ENCODE results near the gene ASTL. TPM values are rescaled to one million over a fixed set of nuclear protein-coding genes. Genes with fewer than 3 reads are reported as not detected.
A peak's percentile ranks its signal among the peaks of the same experiment; 100 is the strongest.

ASTL gene
- total and polyA plus RNA-seq, 4 donors: not detected

GRCh38 chr2:96113367-96113677 lies 25.0 kb downstream of the ASTL start:
- no peak for TF ChIP-seq RXRA (IDR thresholded peaks at IDR 0.05)
- TF ChIP-seq ATF3 (IDR thresholded peaks at IDR 0.05): no peak
- TF ChIP-seq SP1 (IDR thresholded peaks at IDR 0.05): no peak
- Histone ChIP-seq H3K27ac (ENCODE audit: low read depth in 1 of 2, low read length in 2 of 2) (peak overlapping the region in 1 of 2 donors; percentile 18), H3K36me3 (ENCODE audit: control insufficient read depth in 4 of 4, insufficient read depth in 3 of 4, low read depth in 1 of 4, low read length in 3 of 4) (no peaks in the 10 kb centered on the region), H3K4me3 (ENCODE audit: low read depth in 1 of 3, low read length in 3 of 3) (peak overlapping the region in 1 of 3 donors; percentile 9), H3K9ac (ENCODE audit: low read depth in 1 of 2, low read length in 2 of 2) (no peak overlapping the region), H3K9me3 (ENCODE audit: control insufficient read depth in 4 of 4, low read length in 3 of 4) (no peaks in the 10 kb centered on the region), H3K4me1 (ENCODE audit: control insufficient read depth in 4 of 4, insufficient read depth in 4 of 4, low read length in 3 of 4) (peaks cover 0 to 6% (median 3%) of the 10 kb centered on the region in 4 donors), H3K27me3 (ENCODE audit: control insufficient read depth in 4 of 4, insufficient read depth in 4 of 4, low read length in 3 of 4) (peaks cover 0 to 3% (median under 1%) of the 10 kb centered on the region in 4 donors)
- no peak for DNase-seq (ENCODE audit: low spot score)
- 91% methylated on average over 7 of the region's 7 CpGs for WGBS

- Histone ChIP-seq H3K36me3 (ENCODE audit: control insufficient read depth in 4 of 4, insufficient read depth in 3 of 4, low read depth in 1 of 4, low read length in 3 of 4) (no peaks in the 10 kb centered on the region), H3K4me3 (ENCODE audit: low read depth in 1 of 3, low read length in 3 of 3) (peak overlapping the region in 1 of 3 donors; percentile 9), H3K27ac (ENCODE audit: low read depth in 1 of 2, low read length in 2 of 2) (peak overlapping the region in 1 of 2 donors; percentile 18), H3K4me1 (ENCODE audit: control insufficient read depth in 4 of 4, insufficient read depth in 4 of 4, low read length in 3 of 4) (peaks cover 0 to 6% (median 3%) of the 10 kb centered on the region in 4 donors), H3K9me3 (ENCODE audit: control insufficient read depth in 4 of 4, low read length in 3 of 4) (no peaks in the 10 kb centered on the region), H3K9ac (ENCODE audit: low read depth in 1 of 2, low read length in 2 of 2) (no peak overlapping the region), H3K27me3 (ENCODE audit: control insufficient read depth in 4 of 4, insufficient read depth in 4 of 4, low read length in 3 of 4) (peaks cover 0 to 2% (median under 1%) of the 10 kb centered on the region in 4 donors)
- WGBS: 83% methylated on average over 9 of the region's 9 CpGs
- TF ChIP-seq, protein P1, sequence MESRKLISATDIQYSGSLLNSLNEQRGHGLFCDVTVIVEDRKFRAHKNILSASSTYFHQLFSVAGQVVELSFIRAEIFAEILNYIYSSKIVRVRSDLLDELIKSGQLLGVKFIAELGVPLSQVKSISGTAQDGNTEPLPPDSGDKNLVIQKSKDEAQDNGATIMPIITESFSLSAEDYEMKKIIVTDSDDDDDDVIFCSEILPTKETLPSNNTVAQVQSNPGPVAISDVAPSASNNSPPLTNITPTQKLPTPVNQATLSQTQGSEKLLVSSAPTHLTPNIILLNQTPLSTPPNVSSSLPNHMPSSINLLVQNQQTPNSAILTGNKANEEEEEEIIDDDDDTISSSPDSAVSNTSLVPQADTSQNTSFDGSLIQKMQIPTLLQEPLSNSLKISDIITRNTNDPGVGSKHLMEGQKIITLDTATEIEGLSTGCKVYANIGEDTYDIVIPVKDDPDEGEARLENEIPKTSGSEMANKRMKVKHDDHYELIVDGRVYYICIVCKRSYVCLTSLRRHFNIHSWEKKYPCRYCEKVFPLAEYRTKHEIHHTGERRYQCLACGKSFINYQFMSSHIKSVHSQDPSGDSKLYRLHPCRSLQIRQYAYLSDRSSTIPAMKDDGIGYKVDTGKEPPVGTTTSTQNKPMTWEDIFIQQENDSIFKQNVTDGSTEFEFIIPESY (IDR thresholded peaks at IDR 0.05): no peak
- no peak for TF ChIP-seq MAX (IDR thresholded peaks at IDR 0.05)
- no peak for TF ChIP-seq GABPA (IDR thresholded peaks at IDR 0.05 in 1 of 2, conservative IDR thresholded peaks at IDR 0.05 in 1 of 2)
- no peak for TF ChIP-seq EGR1 (IDR thresholded peaks at IDR 0.05; ENCODE audit: low read depth in 2 of 2)
- TF ChIP-seq RAD21 (IDR thresholded peaks at IDR 0.05): no peak
- no peak for TF ChIP-seq SP1 (IDR thresholded peaks at IDR 0.05)
- no peak for TF ChIP-seq REST (IDR thresholded peaks at IDR 0.05)
- no peak for TF ChIP-seq NR2F2 (IDR thresholded peaks at IDR 0.05)
- TF ChIP-seq FOXA1 (IDR thresholded peaks at IDR 0.05): no peak
- TF ChIP-seq ATF3 (IDR thresholded peaks at IDR 0.05): no peak
- TF ChIP-seq HNF4G (IDR thresholded peaks at IDR 0.05): no peak
- TF ChIP-seq FOXA2 (IDR thresholded peaks at IDR 0.05): no peak
- no peak for TF ChIP-seq HNF4A (conservative IDR thresholded peaks at IDR 0.05)
- TF ChIP-seq RXRA (IDR thresholded peaks at IDR 0.05): no peak
- DNase-seq (ENCODE audit: low spot score): no peak
Measured at GRCh38 chr2:96112501-96113366, 25.6 kb downstream of the ASTL start.

Measured in liver (tissue), 9 donors.